Nephron progenitor cell (in vitro differentiated cells): Measurements from ENCODE around the gene RAP1GAP2.

ENCODE experiments used
- DNase-seq: peaks from one replicate; pipeline ENCODE4 v3.0.0; 2021
- H3K27ac Mint-ChIP-seq: 2 replicates; pipeline ENCODE4 v1.8.0; 2021; ENCODE audit warnings: mild to moderate bottlenecking, moderate library complexity, mixed read lengths
- H3K27me3 Mint-ChIP-seq: 2 replicates; pipeline ENCODE4 v1.8.0; 2021; ENCODE audit warnings: mild to moderate bottlenecking, low read depth, mixed read lengths; ENCODE audit not compliant: poor library complexity
- H3K36me3 Mint-ChIP-seq: 2 replicates; pipeline ENCODE4 v1.8.0; 2021; ENCODE audit warnings: low read depth, mixed read lengths
- H3K4me1 Mint-ChIP-seq: 2 replicates; pipeline ENCODE4 v1.8.0; 2021; ENCODE audit warnings: mixed read lengths
- H3K4me3 Mint-ChIP-seq: 2 replicates; pipeline ENCODE4 v1.8.0; 2021; ENCODE audit warnings: mild to moderate bottlenecking, moderate library complexity, mixed read lengths
- H3K9me3 Mint-ChIP-seq: 2 replicates; pipeline ENCODE4 v1.8.0; 2021; ENCODE audit warnings: mild to moderate bottlenecking, moderate library complexity, mixed read lengths
- TF ChIP-seq, protein P1 (sequence below): fragments of 200-600 bp; sonication (generic); IDR thresholded peaks from 2 replicates; pipeline ENCODE4 v1.5.0; 2021; ENCODE audit warnings: antibody characterized with exemption

RAP1GAP2 gene

DNA sequence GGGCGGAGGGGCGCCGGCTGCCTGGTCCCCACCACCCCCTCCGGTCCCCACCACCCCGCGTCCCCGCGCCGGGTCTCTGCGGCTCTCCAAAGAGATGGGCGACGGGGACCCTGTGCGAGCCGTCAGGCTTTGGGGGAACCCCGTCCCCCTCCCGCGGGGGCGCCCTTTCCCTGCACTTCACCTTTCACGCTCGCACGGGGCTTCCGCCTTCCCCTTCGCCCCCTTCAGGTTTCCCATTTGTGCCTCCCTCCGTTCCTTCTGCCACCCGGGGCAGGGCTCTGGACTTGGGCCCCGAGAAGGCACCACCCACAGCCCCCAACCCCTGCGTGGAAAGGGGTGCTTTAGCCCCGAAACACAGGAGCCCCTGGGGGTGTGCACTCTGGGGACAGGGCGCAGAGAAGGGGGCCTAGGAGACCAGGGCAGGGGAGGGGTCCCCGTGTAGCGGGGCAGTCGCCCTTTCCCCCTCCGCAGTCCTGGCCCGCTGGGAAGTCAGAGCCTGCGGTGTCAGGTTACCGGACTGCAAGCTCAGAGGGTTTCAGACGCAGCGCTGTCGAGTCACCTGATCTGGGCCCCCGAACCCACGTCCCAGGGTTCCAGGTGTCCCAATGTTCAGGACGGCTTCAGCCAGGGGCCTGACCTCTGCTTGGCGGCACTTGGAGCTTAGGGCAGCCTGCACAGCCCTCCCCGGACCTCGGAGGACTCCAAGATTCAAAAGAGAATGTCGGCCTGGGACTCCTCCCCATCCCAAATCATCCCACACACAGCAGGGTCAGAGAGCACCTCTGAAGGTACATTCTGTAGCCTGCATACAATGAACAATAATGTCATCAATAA is 40.1 kb upstream of the RAP1GAP2 start:
- peaks cover 85% of the 10 kb centered on the region for H3K27me3 Mint-ChIP-seq
- peak overlapping the region; percentile 75 for H3K4me3 Mint-ChIP-seq
- H3K4me1 Mint-ChIP-seq, result peaks cover 5% of the 10 kb centered on the region
- H3K27ac Mint-ChIP-seq, result no peak overlapping the region
- no peaks in the 10 kb centered on the region for H3K36me3 Mint-ChIP-seq
- peak; percentile 68 for DNase-seq
- H3K9me3 Mint-ChIP-seq, result no peaks in the 10 kb centered on the region
- TF ChIP-seq, protein P1, sequence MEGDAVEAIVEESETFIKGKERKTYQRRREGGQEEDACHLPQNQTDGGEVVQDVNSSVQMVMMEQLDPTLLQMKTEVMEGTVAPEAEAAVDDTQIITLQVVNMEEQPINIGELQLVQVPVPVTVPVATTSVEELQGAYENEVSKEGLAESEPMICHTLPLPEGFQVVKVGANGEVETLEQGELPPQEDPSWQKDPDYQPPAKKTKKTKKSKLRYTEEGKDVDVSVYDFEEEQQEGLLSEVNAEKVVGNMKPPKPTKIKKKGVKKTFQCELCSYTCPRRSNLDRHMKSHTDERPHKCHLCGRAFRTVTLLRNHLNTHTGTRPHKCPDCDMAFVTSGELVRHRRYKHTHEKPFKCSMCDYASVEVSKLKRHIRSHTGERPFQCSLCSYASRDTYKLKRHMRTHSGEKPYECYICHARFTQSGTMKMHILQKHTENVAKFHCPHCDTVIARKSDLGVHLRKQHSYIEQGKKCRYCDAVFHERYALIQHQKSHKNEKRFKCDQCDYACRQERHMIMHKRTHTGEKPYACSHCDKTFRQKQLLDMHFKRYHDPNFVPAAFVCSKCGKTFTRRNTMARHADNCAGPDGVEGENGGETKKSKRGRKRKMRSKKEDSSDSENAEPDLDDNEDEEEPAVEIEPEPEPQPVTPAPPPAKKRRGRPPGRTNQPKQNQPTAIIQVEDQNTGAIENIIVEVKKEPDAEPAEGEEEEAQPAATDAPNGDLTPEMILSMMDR, result no peak

DNA sequence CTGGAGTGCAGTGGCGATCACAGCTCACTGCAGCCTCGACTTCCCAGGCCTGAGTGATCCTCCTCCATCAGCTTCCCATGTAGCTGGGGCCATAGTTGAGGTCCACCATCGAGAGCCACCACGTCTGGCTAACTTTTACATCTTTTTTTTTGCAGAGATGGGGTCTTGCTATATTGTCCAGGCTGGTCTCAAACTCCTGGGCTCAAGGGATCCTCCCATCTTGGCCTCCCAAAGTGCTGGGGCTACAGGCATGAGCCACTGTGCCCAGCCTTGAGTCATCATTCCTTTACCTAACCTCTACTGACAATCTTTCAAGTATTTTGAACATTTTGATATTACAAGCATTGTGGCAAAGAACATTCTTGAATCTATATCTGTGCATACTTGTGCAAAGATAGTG is 37.4 kb upstream of the RAP1GAP2 start:
- Mint-ChIP-seq H3K36me3 (no peaks in the 10 kb centered on the region), H3K4me1 (peaks cover 5% of the 10 kb centered on the region), H3K9me3 (no peaks in the 10 kb centered on the region), H3K4me3 (no peak overlapping the region), H3K27ac (no peak overlapping the region), H3K27me3 (peaks cover 75% of the 10 kb centered on the region)
- TF ChIP-seq, protein P1, result no peak
- DNase-seq, result no peak

DNA sequence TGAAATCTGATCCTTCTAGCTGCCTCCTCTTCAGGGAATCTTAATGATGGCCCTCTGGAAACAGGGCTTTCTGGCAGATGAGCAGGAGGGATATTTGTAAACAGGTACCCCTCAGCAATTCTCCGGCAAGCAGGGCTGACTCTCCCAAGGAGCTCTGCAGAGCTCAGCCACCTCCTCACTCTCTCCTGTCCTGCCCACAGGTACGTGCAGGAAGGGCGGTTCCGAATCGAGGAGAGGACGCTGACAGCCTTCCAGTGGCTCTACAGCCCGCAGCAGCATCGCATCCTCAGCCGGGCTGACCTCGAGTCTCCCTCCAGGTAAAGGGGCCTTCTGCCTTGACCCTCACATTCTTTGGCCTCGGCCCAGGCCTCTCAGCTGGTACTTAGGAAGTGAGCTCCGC is 26.1 kb upstream of the RAP1GAP2 start:
- Mint-ChIP-seq H3K4me1 (peaks cover 8% of the 10 kb centered on the region), H3K27me3 (peaks cover 52% of the 10 kb centered on the region), H3K4me3 (no peak overlapping the region), H3K36me3 (no peaks in the 10 kb centered on the region), H3K27ac (no peak overlapping the region), H3K9me3 (no peaks in the 10 kb centered on the region)
- no peak for DNase-seq
- TF ChIP-seq, protein P1, result no peak

DNA sequence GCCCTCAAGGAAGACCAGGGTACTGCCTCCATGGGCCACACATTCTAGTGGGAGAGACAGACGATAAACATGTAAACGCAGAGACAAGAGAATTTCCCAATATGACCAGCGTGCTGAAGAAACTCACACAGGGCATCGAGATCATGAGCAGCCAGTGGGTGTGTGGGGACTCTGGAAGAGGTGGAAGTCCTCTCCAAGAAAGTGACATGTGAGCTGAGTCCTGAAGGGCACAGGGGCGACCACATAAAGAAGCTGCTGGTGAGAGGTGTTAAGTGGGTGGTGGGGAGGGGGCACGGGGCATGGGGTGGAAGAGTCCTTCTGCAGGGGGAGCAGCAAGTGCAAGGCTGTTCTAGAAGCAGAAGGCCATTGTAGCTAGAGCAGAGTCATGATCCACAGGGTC is 21.0 kb upstream of the RAP1GAP2 start:
- H3K27ac Mint-ChIP-seq, result no peak overlapping the region
- peaks cover 14% of the 10 kb centered on the region for H3K4me1 Mint-ChIP-seq
- H3K27me3 Mint-ChIP-seq, result peaks cover 70% of the 10 kb centered on the region
- no peaks in the 10 kb centered on the region for H3K9me3 Mint-ChIP-seq
- DNase-seq, result no peak
- TF ChIP-seq, protein P1, result no peak
- H3K36me3 Mint-ChIP-seq, result no peaks in the 10 kb centered on the region
- peak overlapping the region; percentile 77 for H3K4me3 Mint-ChIP-seq

DNA sequence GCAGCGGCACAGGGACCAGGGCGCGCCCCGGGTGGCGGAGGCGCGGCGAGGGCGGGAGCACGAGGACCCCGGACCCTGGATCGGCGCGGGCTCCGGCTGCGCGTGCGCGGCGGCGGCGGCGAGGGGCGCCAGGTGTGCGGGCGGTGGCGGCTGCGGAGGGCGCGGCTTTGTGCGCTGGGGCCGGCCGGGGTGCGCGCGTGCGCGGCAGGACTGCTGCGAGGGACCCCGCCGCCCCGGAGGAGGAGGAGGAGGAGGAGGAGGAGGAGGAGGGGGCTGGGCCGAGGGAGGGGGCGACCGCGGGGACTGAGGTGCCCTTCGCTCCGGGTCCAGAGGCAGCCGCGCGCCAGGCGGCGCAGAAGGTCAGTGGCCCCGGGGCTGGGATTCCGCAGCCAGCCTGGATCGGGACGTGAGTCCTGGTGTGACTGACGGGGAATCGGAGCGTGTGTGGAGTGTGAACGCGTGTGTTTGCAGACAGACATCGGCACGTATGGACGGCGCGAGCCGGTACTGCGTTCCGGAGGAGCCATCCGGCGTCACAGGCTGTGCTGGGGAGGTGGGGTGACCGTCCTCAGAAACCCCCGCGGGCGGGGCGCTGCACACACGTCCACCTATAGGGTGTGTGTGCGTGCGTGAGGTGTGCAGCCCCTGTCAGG is 19.5 kb upstream of the RAP1GAP2 start:
- TF ChIP-seq, protein P1, result no peak
- no peaks in the 10 kb centered on the region for H3K9me3 Mint-ChIP-seq
- H3K4me1 Mint-ChIP-seq, result peaks cover 12% of the 10 kb centered on the region
- DNase-seq, result peak; percentile 82
- no peak overlapping the region for H3K27ac Mint-ChIP-seq
- peak overlapping the region; percentile 87 for H3K4me3 Mint-ChIP-seq
- H3K27me3 Mint-ChIP-seq, result peaks cover 65% of the 10 kb centered on the region
- H3K36me3 Mint-ChIP-seq, result no peaks in the 10 kb centered on the region
